Keratinocyte (primary cell): ENCODE results near the gene SLC41A3. TPM values are rescaled to one million over a fixed set of nuclear protein-coding genes. Genes with fewer than 3 reads are reported as not detected.

Experiments
- DNase-seq: peaks from one replicate; pipeline ENCODE4 v3.0.0-alpha.2; 2011; ENCODE audit warnings: low read depth, missing footprints, low spot score
- FAIRE-seq: peaks from 2 replicates; lab custom pipeline; 2011; peaks lifted over from hg19 to GRCh38; lab: Jason Lieb, UNC
- H2AFZ ChIP-seq: 2 replicates; pipeline ENCODE4 v1.6.0; 2012; ENCODE audit warnings: low read length, control low read depth, inconsistent platforms; ENCODE audit not compliant: control insufficient read depth
- H3K27ac ChIP-seq: 2 replicates; pipeline ENCODE4 v1.5.1; 2011; ENCODE audit warnings: low read length; ENCODE audit not compliant: control insufficient read depth, insufficient read depth
- H3K27me3 ChIP-seq: 3 replicates; pipeline ENCODE4 v1.6.0; 2011; ENCODE audit warnings: low read length; ENCODE audit not compliant: control insufficient read depth, insufficient read depth; ENCODE audit errors: extremely low read depth
- H3K36me3 ChIP-seq, 2 experiments: 2 replicates in 1 of 2; 3 replicates in 1 of 2; pipeline ENCODE4 v1.5.1; 2011; ENCODE audit warnings: low read length in 2 of 2, mild to moderate bottlenecking in 1 of 2; ENCODE audit not compliant: control insufficient read depth in 2 of 2, insufficient read depth in 2 of 2; ENCODE audit errors: extremely low read depth in 1 of 2
- H3K4me1 ChIP-seq: 3 replicates; pipeline ENCODE4 v1.5.1; 2011; ENCODE audit warnings: low read length; ENCODE audit not compliant: control insufficient read depth, insufficient read depth; ENCODE audit errors: extremely low read depth
- H3K4me2 ChIP-seq: 3 replicates; pipeline ENCODE4 v1.6.0; 2011; ENCODE audit warnings: low read depth, low read length; ENCODE audit not compliant: control insufficient read depth, insufficient read depth; ENCODE audit errors: extremely low read depth
- H3K4me3 ChIP-seq, 3 experiments: fragments of 200-600 bp in 1 of 3; sonication (generic) in 1 of 3; 2 replicates in 2 of 3; 3 replicates in 1 of 3; pipeline ENCODE4 v1.5.1; 2011 to 2016; ENCODE audit warnings: low read length in 3 of 3, mild to moderate bottlenecking in 3 of 3, control low read depth in 2 of 3, inconsistent platforms in 1 of 3, low read depth in 1 of 3, mixed read lengths in 1 of 3, mixed run types in 1 of 3, moderate library complexity in 1 of 3; ENCODE audit not compliant: control insufficient read depth in 2 of 3, insufficient read depth in 2 of 3; ENCODE audit errors: extremely low read depth in 1 of 3
- H3K79me2 ChIP-seq: 2 replicates; pipeline ENCODE4 v1.6.0; 2012; ENCODE audit warnings: low read length; ENCODE audit not compliant: control insufficient read depth, insufficient read depth
- H3K9ac ChIP-seq: 3 replicates; pipeline ENCODE4 v1.6.0; 2011; ENCODE audit warnings: low read length; ENCODE audit not compliant: control insufficient read depth, insufficient read depth; ENCODE audit errors: extremely low read depth
- H3K9me1 ChIP-seq: 3 replicates; pipeline ENCODE4 v1.6.0; 2011; ENCODE audit warnings: low read length; ENCODE audit not compliant: control insufficient read depth, insufficient read depth; ENCODE audit errors: extremely low read depth
- H3K9me3 ChIP-seq: 2 replicates; pipeline ENCODE4 v1.5.1; 2012; ENCODE audit warnings: low read depth, low read length; ENCODE audit not compliant: control insufficient read depth
- H4K20me1 ChIP-seq: 3 replicates; pipeline ENCODE4 v1.6.0; 2011; ENCODE audit warnings: low read length; ENCODE audit not compliant: control insufficient read depth, insufficient read depth; ENCODE audit errors: extremely low read depth
- CTCF ChIP-seq, 3 experiments: IDR thresholded peaks in 1 of 3; conservative IDR thresholded peaks in 1 of 3; optimal IDR thresholded peaks in 1 of 3; 2 replicates in 2 of 3; 3 replicates in 1 of 3; pipeline versions ENCODE3 to v1.5.1; 2011; ENCODE audit warnings: low read length in 3 of 3, mild to moderate bottlenecking in 3 of 3, moderate library complexity in 2 of 3, control low read depth in 1 of 3, inconsistent platforms in 1 of 3; ENCODE audit not compliant: insufficient read depth in 2 of 3; ENCODE audit errors: extremely low read depth in 1 of 3
- EZH2 ChIP-seq: IDR thresholded peaks from one replicate; pipeline ENCODE4 v1.6.1; 2012; ENCODE audit warnings: inconsistent platforms, mild to moderate bottlenecking, low read length, moderate library complexity
- dilution Hi-C: fragments of 300-500 bp; cut with MboI; formaldehyde crosslinking; loops from one replicate; pipeline ENCODE4 v1.7.0; 2020; ENCODE audit warnings: low sequenced_read_pairs; ENCODE audit not compliant: extremely low pct_ligation_motif_present
- polyA plus RNA-seq, 5 experiments: library from polyadenylated mRNA; depleted of rRNA in 3 of 5; stranded (reverse) in 3 of 5; stranded (forward) in 1 of 5; unstranded in 1 of 5; fragments of >200 nt; gene quantifications; 1 replicate in 1 of 5; 2 replicates in 3 of 5; 3 replicates in 1 of 5; pipeline versions ENCODE4 v1.2.1 to v1.2.3, GENCODE V29; 2011 to 2012; ENCODE audit warnings: missing spikeins in 2 of 5, low read depth in 1 of 5, low replicate concordance in 1 of 5

The SLC41A3 gene
- polyA plus RNA-seq, 1 donor (not counting 4 experiments of a cell fraction or from before 2014, with no cell fraction given) = 30.2 TPM

GRCh38 chr3:126121632-126122031 is 37.7 kb upstream of the SLC41A3 start:
- Histone ChIP-seq H4K20me1 (no peaks in the 10 kb centered on the region), H3K27me3 (peaks cover 9% of the 10 kb centered on the region), H3K27ac (no peak overlapping the region), H2AFZ (no peak overlapping the region), H3K9me3 (no peaks in the 10 kb centered on the region), H3K4me1 (no peaks in the 10 kb centered on the region), H3K4me2 (no peak overlapping the region), H3K4me3 (no peak overlapping the region), H3K9ac (no peak overlapping the region), H3K79me2 (no peaks in the 10 kb centered on the region), H3K36me3 (no peaks in the 10 kb centered on the region), H3K9me1 (no peaks in the 10 kb centered on the region)
- DNase-seq (no peak), FAIRE-seq (no peak)
- dilution Hi-C loops = no loop called here
- TF ChIP-seq EZH2 = no peak
- TF ChIP-seq CTCF (optimal IDR thresholded peaks at IDR 0.05 in 1 of 3, IDR thresholded peaks at IDR 0.05 in 1 of 3, conservative IDR thresholded peaks at IDR 0.05 in 1 of 3; ENCODE audit: extremely low read depth in 1 of 3, insufficient read depth in 2 of 3, low read length in 3 of 3) = no peak

GRCh38 chr3:126121074-126121473 is 37.1 kb upstream of the SLC41A3 start:
- no peak for DNase-seq
- no peak overlapping the region for H3K27ac ChIP-seq
- no peaks in the 10 kb centered on the region for H3K4me1 ChIP-seq
- H2AFZ ChIP-seq = no peak overlapping the region
- no peak overlapping the region for H3K9ac ChIP-seq
- no peaks in the 10 kb centered on the region for H3K9me1 ChIP-seq
- no peaks in the 10 kb centered on the region for H4K20me1 ChIP-seq
- H3K36me3 ChIP-seq = no peaks in the 10 kb centered on the region
- H3K79me2 ChIP-seq = no peaks in the 10 kb centered on the region
- no peaks in the 10 kb centered on the region for H3K9me3 ChIP-seq
- H3K4me3 ChIP-seq = no peak overlapping the region
- dilution Hi-C loops = no loop called here
- H3K27me3 ChIP-seq = peaks cover 9% of the 10 kb centered on the region
- TF ChIP-seq CTCF (optimal IDR thresholded peaks at IDR 0.05 in 1 of 3, IDR thresholded peaks at IDR 0.05 in 1 of 3, conservative IDR thresholded peaks at IDR 0.05 in 1 of 3; ENCODE audit: extremely low read depth in 1 of 3, insufficient read depth in 2 of 3, low read length in 3 of 3) (no peak), EZH2 (no peak)
- H3K4me2 ChIP-seq = no peak overlapping the region
- FAIRE-seq = no peak
